HG03571 (cell line): ENCODE data around the gene NUDT3.
"Not testable (repeated sequence)": the region's sequence is repeated elsewhere in the genome, so short reads cannot be mapped to it uniquely, and the experiment has no call there.

ENCODE experiments used
- ATAC-seq: cut with Tn5 transposase; IDR thresholded peaks from one replicate; pipeline ENCODE4 v1.9.1; 2021; ENCODE audit not compliant: unreplicated experiment

Gene NUDT3

DNA sequence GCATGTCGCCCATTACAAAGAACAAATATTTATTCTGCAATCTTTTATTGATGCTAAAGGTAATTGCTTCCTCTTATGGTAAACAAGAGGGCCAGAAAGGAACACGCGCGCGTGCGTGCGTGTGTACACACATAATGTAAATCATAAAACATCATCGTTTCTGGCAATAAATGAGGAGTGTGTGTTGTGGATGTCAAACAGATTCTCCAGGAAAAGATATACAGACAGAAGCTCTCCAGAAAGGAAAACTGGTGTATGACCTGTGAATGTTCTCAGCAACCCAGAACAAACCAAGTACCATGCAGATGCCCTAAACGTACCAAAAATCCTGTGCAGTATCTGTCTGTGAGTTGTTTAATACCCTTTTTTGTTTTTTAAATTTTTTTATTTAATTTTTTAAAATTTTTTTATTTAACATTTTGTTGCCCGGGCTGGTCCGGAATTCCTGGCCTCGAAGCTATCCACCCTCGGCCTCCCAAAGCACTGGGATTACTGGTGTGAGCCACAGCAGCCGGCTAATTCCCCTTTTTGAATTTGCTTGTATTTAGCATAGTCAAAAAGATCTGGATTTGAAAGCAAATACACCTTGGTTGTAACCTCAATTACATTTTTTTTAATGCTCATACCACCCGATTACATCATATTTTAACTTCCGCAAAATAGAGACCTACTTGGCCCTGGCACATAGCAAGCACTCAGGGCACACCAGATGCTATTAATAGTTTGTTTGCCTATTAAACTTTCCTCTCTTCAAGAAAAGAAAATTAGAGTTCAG, 909 bp upstream of the NUDT3 start:
- no peak for ATAC-seq

DNA sequence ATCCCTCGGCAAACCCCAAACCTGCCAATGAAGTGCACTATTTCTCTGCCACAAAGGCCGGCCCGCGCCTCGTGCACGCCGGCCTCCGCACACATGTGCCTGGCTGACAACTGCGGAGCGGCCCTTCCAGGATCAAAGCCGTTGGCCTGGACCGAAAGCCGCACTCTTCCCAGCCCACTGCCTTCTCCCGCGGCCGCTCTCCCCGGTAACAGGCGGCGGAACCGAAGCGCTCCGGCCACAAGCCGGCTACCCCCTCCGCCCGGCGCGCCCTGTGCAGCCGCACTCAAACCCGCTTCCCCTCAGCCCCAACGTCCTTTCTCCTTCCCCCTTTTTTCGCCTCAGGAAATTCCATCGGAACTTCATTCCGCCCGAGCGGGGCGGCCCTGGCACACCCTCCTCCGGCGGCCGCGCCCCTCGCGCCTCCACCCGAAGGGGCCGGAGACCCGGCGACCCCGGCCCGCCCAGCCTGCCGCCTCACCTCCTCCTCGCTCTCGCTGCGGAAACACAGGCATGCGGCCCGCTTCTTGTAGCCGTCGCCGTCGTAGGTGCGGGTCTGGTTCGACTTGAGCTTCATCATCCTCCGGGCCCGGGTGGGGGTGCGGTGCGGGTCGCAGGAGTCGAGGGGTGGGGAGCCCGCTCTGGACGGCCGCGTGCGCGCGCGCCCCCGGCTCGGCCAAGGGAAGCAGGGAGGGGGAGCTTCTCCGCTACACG, 528 bp downstream of the NUDT3 start:
- ATAC-seq: peak; percentile 15

DNA sequence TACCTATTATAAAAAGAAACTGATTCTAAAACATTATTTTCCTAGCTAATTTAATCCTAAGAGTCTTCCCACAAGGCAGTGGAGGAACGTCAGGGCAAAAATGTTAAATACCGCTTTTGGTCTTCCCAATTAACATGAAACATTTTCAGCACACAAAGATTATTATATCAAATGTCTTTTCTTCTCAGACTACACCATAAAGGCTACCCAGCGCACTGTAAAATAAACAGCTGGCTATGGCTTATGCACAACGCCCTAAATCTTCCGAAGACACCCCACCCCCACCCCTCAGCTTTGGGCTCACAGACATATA, 1.0 kb downstream of the NUDT3 start:
- no peak for ATAC-seq

DNA sequence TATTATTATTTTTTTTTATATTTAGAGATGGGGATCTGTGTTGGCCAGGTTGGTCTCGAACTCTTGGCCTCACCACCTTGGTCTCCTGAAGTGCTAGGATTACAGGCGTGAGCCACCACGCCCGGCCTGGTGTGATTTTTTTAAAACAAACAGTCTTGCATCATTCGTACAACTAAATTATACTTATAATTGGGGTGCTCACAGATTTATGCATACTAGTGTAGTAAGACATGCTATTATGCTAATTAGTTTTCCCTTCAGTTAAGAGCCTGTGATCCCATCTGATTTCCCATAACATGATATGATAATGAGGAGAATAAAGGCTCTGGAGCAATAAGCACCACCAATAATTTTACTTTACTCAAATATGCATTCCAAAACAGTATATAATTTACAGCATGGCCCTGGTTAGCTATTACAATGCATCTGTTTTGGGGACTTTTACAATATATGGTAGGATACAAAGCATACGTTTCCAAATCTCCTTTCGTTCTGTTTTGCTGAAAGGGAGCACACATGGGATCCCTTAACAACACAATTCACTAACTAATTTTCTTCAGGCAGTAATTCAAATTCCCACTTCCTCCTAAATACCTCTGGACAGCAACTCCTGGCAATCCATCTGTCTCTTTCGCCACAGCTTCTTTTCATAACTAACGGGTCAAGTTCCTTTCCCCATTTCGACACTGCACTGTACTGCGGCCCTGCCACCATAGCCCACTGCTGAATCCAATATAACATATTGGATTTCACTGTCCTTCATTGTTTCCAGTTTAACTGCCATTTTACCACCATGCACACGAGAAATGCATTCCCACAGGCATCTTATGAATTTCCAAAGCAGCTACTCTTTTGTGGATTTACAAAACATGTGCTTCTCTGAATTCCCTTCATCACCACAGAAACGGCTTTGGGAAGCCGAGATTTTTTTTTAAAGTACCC, 1.7 kb downstream of the NUDT3 start:
- no peak for ATAC-seq

DNA sequence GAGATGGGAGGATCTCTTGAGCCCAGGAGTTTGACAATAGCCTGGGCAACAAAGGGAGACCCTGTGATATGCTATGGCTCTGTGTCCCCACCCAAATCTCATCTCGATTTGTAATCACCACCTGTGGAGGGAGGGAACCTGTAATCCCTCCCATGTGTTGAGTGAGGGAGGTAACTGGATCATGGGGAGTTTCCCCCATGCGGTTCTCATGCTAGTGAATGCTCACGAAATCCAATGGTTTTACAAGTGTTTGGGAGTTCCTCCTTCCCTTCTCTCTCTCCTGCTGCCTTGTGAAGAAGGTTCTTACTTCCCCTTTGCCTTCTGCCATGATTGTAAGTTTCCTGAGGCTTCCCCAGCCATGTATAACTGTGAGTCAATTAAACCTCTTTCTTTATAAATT, 3.4 kb downstream of the NUDT3 start:
- ATAC-seq: no peak

DNA sequence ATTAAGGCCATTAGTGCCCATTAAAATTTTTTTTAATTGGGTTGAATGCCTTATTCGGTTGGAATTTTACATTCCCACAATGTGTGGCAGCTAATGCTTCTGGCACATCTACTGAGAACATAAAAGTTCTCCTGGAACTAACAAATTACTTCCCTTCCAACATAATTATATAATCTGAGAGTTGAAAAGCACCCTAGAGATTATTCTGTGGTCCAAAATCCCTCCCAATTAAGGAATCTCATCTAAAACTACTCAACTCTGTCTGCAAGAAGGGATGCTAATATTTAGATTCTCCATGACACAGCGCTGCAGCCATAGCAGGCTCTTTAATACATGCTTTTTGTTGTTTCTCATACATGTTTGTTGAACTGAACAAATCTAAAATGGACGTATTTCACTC, 4.0 kb downstream of the NUDT3 start:
- no peak for ATAC-seq

DNA sequence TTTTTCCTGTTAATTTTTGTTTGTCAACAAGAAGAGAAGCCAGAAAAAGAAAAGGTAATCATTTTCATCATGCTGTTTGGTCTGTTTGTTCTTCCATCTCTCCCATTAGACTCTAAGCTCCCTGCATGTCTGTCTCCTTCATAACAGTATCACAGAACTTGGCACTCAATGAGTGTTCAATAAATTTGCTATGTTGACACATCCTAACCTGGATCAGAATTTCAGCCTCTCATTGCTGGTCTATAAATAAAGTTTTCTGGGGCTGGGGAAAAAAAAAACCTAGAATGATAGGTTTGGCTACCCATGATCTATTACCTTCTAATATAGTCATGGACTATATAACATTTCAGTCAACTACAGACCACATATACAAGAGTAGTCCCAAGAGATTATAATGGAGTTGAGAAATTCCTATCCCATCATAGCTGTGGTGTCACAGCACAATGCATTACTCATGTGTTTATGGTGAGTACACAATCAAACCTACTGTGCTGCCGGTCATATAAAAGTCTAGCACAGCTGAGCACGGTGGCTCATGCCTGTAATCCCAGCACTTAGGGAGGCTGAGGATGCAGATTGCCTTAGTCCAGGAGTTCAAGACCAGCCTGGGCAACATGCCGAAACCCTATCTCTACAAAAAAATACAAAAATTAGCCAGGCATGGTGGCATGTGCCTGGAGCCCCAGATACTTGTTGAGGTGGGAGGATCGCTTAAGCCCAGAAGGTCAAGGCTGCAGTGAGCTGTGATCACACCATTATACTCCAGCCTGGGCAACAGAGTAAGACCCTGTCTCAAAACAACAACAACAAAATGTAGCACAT, 5.9 kb downstream of the NUDT3 start:
- ATAC-seq: no peak

DNA sequence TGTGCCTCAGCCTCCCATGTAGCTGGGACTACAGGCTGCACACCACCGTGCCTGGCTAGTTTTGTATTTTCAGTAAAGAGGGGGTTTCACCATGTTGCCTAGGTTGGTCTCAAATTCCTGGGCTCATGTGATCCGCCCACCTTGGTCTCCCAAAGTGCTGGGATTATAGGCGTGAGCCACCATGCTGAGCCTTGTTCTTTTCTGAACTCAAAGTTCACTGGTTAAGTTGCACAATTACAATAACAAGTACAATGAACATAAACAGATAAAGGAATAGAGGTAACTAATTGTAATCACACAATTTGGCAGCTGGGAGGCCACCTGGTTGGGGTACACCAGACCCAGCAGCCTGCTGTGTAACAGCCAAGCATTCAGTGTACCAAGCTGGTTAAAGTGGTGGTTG, 6.7 kb downstream of the NUDT3 start:
- ATAC-seq: no peak

DNA sequence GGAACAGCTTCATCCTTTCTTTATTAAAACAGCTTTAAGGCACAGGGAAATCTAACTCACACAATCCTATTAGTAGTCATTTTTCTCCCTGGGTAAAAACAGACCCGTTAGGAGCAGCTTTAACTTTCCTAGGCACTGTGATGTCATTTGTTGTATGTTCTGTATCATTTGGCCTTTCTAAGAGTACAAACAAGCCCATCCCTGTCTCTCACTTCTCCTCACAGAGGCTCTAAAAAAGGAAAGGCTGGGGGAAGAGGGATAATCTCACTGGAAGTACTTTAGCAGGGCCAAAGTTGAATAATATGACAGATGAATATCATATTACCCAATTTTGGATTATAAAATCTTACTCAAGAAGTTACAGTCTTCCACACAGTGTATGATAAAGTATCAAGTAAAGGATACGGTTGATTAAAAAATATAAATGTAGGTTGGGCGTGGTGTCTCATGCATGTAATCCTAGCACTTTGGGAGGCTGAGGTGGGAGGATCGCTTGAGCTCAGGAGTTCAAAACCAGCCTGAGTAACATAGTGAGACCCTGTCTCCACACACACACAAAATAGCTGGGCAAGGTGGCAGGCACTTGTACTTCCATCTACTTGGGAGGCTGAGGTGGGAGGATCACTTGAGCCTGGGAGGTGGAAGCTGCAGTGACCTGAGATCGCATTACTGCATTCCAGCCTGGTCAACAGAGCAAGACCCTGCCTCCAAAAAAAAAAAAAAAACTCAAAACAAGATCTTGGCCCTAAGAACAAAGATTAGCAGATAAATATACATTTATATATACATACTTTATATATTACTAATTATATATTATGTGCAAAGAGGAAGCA, 7.9 kb downstream of the NUDT3 start:
- no peak for ATAC-seq

DNA sequence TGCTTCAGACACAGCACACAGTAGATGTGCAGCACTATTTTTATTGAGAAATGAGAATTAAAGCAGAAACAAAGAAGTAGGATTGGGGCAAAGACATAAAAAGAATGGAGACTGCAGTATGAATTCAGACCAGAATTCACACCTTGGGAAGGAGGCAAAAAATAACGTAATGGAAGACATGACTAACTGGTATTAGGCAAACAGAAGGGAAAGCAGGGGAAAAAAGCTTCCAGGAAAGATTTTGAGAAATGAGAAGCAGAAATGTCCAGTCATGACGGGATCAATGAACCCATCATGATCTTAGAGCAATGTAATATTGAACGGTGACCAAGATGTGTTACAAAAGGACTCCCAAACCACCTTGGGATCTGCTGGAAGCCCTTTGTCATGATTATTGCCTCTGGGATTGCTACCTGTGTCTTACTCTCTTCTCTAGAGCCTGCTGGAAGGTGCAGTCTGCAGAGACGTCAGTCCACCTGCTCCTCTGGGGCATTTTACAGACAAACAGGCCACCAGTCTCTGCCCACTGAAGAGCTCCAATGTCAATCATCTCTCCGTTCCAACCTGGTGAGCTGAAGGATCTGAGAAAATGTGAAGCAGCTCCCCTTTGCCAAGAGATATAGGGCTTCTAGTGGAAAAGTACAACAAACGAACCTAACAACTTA, 8.7 kb downstream of the NUDT3 start:
- no peak for ATAC-seq

DNA sequence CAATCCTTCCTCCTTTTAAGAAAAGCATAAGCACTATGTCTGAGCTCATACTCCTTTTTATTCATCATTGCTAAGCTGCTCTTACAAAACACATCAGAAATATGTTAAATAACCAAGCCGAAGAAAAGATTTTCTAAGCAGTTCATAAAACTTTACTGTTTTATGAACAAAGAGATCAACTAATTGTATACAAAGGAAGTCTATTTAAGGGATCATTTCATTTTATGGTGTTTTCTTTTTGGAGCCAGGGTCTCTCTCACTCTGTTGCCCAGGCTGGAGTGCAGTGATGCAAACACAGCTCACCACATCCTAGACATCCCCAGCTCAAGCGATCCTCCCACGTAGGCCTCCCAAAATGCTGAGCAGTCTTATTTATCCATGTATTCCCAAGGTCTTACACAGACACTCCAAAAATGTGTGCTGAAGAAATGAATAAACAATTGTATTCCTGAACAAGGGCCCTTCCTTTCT, 9.3 kb downstream of the NUDT3 start:
- no peak for ATAC-seq

DNA sequence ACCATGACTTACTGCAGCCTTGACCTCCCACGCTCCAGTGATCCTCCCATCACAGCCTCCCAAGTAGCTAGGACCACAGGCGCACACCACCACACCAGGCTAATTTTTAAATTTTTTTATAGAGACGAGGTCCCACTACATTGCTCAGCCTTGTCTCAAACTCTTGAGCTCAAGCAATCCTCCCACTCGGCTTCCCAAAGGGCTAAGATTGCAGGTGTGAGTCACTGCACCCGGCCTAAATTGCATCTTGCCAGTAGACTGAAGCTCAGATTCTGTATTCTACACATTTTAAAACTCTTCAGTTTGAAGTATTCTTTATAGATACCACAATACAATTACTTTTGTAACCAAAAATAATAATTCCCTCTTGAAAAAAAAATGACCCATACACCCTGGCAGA, 11.4 kb downstream of the NUDT3 start:
- no peak for ATAC-seq

DNA sequence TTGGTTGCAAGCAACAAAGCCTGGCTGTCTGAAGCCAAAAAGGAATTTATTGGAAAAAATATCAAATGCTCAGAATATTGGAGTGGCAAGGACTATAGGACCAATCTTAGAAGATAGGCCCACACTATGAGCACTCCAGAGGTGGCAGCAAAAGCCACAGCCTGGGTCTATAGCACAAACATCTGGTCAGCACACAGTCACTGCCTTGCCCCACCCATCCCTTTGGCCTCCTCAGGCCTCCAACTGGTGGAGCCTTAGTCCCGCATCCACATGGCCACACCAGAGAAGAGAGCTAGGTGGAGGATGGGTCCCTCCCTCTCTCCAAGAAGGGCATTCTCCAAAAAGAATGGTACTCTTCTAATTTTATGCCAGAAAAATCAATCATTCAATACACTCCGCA, 14.0 kb downstream of the NUDT3 start:
- ATAC-seq: no peak

DNA sequence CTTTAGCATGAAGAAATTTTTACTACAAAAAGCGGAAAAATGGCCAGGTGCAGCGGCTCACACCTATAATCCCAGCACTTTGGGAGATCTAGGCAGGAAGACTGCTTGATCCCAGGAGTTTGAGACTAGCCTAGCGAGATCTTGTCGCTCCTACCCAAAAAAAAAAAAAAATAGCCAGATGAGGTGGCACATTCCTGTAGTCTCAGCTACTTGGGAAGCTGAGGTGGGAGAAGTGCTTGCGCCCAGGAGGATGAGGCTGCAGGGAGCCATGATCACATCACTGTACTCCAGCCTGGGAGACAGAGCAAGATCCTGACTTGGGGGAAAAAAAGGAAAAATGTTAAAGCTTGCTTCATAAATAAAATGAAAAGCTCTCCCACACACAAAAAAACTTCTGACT, 14.5 kb downstream of the NUDT3 start:
- no peak for ATAC-seq

DNA sequence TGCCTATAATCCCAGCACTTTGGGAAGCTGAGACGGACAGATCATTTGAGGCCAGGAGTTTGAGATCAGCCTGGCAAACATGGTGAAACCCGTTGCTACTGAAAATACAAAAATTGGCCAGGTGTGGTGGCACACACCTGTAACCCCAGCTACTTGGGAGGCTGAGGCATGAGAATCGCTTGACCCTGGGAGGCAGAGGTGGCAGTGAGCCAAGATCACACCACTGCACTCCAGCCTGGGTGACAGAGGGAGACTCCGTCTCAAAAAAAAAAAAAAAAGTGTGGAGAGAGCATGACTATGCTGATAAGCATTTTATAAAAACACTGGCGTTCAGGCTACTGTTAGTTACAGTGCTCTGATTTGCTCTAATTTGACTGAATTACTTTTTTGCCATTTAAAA, 14.9 kb downstream of the NUDT3 start:
- ATAC-seq: not testable (repeated sequence)

DNA sequence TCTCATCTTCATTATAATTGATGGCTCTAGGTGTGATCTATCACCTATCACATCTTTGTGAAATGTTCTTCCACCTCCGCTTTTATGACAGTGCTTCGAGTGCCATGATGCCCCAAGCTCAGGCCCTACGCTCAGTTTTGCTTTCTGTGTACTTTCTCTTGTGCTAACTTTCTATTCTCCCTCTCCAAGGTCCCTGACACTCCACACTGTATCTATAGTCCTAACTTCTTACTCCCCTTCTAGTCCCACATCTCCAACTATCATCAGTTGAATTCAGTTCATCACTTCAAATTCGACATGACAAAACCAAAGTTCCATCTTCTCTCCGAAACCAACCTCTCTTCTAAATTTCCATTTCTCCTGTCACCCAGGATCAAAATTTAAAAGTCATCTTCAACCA, 16.6 kb downstream of the NUDT3 start:
- no peak for ATAC-seq

DNA sequence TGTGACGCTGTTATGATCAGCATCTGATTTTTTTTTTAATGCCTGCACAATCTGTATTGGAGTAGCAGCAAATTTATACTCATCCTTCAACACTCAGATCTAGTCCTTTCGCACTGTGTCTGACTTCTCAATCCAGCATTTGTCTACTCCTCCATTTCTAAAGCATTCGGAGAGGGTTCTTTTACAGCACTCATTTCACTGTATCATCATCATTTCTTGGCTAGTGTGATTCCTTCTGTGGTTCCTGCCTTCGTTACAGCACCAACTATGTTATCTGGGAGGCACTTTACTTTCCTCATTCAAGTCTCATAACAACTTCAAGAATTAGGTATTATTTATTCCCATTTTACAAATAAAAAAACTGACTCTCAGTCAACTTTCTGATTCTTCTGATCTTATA, 18.0 kb downstream of the NUDT3 start:
- no peak for ATAC-seq

DNA sequence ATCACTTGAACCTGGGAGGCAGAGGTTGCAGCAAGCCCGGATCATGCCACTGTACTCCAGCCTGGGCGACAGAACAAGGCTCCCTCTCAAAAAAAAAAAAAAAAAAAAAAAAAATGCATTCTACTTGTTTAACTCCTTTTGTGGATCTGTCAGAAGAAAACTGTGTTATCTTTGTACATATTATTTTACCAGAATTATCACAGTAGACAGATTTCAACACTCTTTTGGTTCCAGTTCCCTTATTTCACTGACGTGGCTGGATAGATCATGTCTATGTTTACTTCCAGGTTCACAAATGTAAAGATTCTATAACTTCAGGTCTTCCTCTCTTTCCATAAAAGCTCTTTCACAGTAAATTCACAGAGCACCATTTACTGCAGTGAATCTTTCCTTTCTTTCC, 18.4 kb downstream of the NUDT3 start:
- no peak for ATAC-seq

DNA sequence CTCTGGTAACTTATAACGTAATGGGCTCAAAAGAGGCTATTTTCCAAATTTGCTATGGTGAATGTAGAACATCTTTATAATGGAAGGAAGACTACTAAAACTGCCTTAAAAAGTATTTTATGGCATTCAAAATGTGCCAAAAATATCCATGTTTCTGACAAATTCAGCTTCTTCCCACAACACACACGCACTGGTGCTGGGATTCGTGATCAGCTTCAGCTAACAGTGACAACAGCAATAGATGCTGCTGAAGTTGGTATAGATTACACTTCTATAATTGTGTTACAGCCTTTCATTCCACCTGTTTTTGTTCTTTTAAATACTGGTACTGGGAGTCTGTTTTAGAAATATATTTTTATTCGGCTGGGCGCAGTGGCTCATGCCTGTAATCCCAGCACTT, 19.0 kb downstream of the NUDT3 start:
- no peak for ATAC-seq
